Natural killer cell treated with Interleukin-12 subunit alpha and Interleukin-12 subunit beta and Interleukin-15 and Interleukin-18, amount 100 ng/mL, for 72 hours (primary cell): ENCODE results near the gene MTFMT. TPM values are rescaled to one million over a fixed set of nuclear protein-coding genes. Genes with fewer than 3 reads are reported as not detected.

Experiments used
- ATAC-seq, 2 donors: fragments of 150-1000 bp; cut with Tn5 transposase in 1 of 2; sonication (Bioruptor Pico), chemical (Tn5 transposase) in 1 of 2; 2 replicates each; pipeline ENCODE4 v1.10.0; 2021
- DNase-seq: peaks from one replicate; pipeline ENCODE4 v3.0.0; 2022; ENCODE audit warnings: low spot score
- H3K27ac Mint-ChIP-seq, 2 donors: 1 replicate in 1 of 2; 2 replicates in 1 of 2; pipeline ENCODE4 v1.8.0; 2022; ENCODE audit warnings: mixed read lengths in 2 of 2, mild to moderate bottlenecking in 1 of 2, moderate library complexity in 1 of 2
- H3K27me3 Mint-ChIP-seq, 2 donors: 1 replicate in 1 of 2; 2 replicates in 1 of 2; pipeline ENCODE4 v1.8.0; 2022; ENCODE audit warnings: mixed read lengths in 2 of 2
- H3K36me3 Mint-ChIP-seq: one replicate; pipeline ENCODE4 v1.8.0; 2022; ENCODE audit warnings: mixed read lengths
- H3K4me1 Mint-ChIP-seq, 2 donors: 1 replicate in 1 of 2; 2 replicates in 1 of 2; pipeline ENCODE4 v1.8.0; 2022; ENCODE audit warnings: low read depth in 2 of 2, mixed read lengths in 2 of 2, mild to moderate bottlenecking in 1 of 2
- H3K4me3 Mint-ChIP-seq: one replicate; pipeline ENCODE4 v1.8.0; 2022; ENCODE audit warnings: mixed read lengths
- H3K9me3 Mint-ChIP-seq: 2 replicates; pipeline ENCODE4 v1.8.0; 2022; ENCODE audit warnings: mixed read lengths
- total RNA-seq, 2 donors: library from RNA; stranded (reverse); gene quantifications; one replicate each; pipeline ENCODE4 v1.2.3, GENCODE V29; 2022

Gene MTFMT
- total RNA-seq, 2 donors from 2014 or later: 17.8 to 18.5 TPM

- no peaks in the 10 kb centered on the region for H3K27me3 Mint-ChIP-seq
- DNase-seq (no peak), ATAC-seq (no peak)
- no peaks in the 10 kb centered on the region for H3K9me3 Mint-ChIP-seq
- no peaks in the 10 kb centered on the region for H3K4me1 Mint-ChIP-seq
- peaks cover 16% of the 10 kb centered on the region for H3K36me3 Mint-ChIP-seq
- no peak overlapping the region for H3K4me3 Mint-ChIP-seq
- H3K27ac Mint-ChIP-seq: no peak overlapping the region
Observed at GRCh38 chr15:64975390-64975789, 54.0 kb downstream of the MTFMT start.

GRCh38 chr15:64970698-64971097 is 58.7 kb downstream of the MTFMT start:
- no peaks in the 10 kb centered on the region for H3K9me3 Mint-ChIP-seq
- H3K36me3 Mint-ChIP-seq: peaks cover 3% of the 10 kb centered on the region
- H3K4me1 Mint-ChIP-seq: no peaks in the 10 kb centered on the region
- H3K27ac Mint-ChIP-seq: no peak overlapping the region
- DNase-seq (no peak), ATAC-seq (no peak)
- H3K27me3 Mint-ChIP-seq: no peaks in the 10 kb centered on the region
- H3K4me3 Mint-ChIP-seq: no peak overlapping the region

- ATAC-seq (no peak), DNase-seq (no peak)
- no peak overlapping the region for H3K4me3 Mint-ChIP-seq
- H3K4me1 Mint-ChIP-seq: no peaks in the 10 kb centered on the region
- no peaks in the 10 kb centered on the region for H3K27me3 Mint-ChIP-seq
- H3K9me3 Mint-ChIP-seq: no peaks in the 10 kb centered on the region
- H3K36me3 Mint-ChIP-seq: peaks cover 1% of the 10 kb centered on the region
- H3K27ac Mint-ChIP-seq: no peak overlapping the region
Observed at GRCh38 chr15:64969401-64969800, 60.0 kb downstream of the MTFMT start.

GRCh38 chr15:64961013-64961412 is 68.4 kb downstream of the MTFMT start:
- H3K27ac Mint-ChIP-seq: no peak overlapping the region
- ATAC-seq (no peak), DNase-seq (no peak)
- H3K4me1 Mint-ChIP-seq: peaks cover 0 to 2% of the 10 kb centered on the region in 2 donors
- no peaks in the 10 kb centered on the region for H3K9me3 Mint-ChIP-seq
- H3K36me3 Mint-ChIP-seq: peaks cover 31% of the 10 kb centered on the region
- H3K27me3 Mint-ChIP-seq: no peaks in the 10 kb centered on the region
- H3K4me3 Mint-ChIP-seq: no peak overlapping the region

GRCh38 chr15:64960153-64960552 is 69.3 kb downstream of the MTFMT start:
- H3K27me3 Mint-ChIP-seq: no peaks in the 10 kb centered on the region
- no peak overlapping the region for H3K4me3 Mint-ChIP-seq
- H3K27ac Mint-ChIP-seq: no peak overlapping the region
- no peak for DNase-seq
- no peaks in the 10 kb centered on the region for H3K9me3 Mint-ChIP-seq
- ATAC-seq: peak in 1 of 2 donors; percentile 31
- peaks cover 31% of the 10 kb centered on the region for H3K36me3 Mint-ChIP-seq
- H3K4me1 Mint-ChIP-seq: peaks cover 0 to 2% of the 10 kb centered on the region in 2 donors

GRCh38 chr15:64959128-64959527 is 70.3 kb downstream of the MTFMT start:
- DNase-seq (no peak), ATAC-seq (no peak)
- Mint-ChIP-seq H3K4me3 (no peak overlapping the region), H3K27ac (no peak overlapping the region), H3K27me3 (no peaks in the 10 kb centered on the region), H3K9me3 (no peaks in the 10 kb centered on the region), H3K4me1 (peaks cover 6% of the 10 kb centered on the region in 2 donors), H3K36me3 (peaks cover 27% of the 10 kb centered on the region)

GRCh38 chr15:64954395-64954794 is 75.0 kb downstream of the MTFMT start:
- H3K9me3 Mint-ChIP-seq: no peaks in the 10 kb centered on the region
- no peak for ATAC-seq
- no peak overlapping the region for H3K4me3 Mint-ChIP-seq
- DNase-seq: no peak
- H3K4me1 Mint-ChIP-seq: peaks cover 10 to 30% of the 10 kb centered on the region in 2 donors
- no peaks in the 10 kb centered on the region for H3K27me3 Mint-ChIP-seq
- peak overlapping the region in 1 of 2 donors; percentile 79 for H3K27ac Mint-ChIP-seq
- peaks cover 6% of the 10 kb centered on the region for H3K36me3 Mint-ChIP-seq

- peak overlapping the region in 1 of 2 donors; percentile 1 for H3K27ac Mint-ChIP-seq
- H3K4me1 Mint-ChIP-seq: peaks cover 10 to 30% of the 10 kb centered on the region in 2 donors
- no peak overlapping the region for H3K4me3 Mint-ChIP-seq
- no peaks in the 10 kb centered on the region for H3K9me3 Mint-ChIP-seq
- ATAC-seq (no peak), DNase-seq (no peak)
- no peaks in the 10 kb centered on the region for H3K36me3 Mint-ChIP-seq
- H3K27me3 Mint-ChIP-seq: no peaks in the 10 kb centered on the region
Observed at GRCh38 chr15:64951777-64952418, 77.5 kb downstream of the MTFMT start.

Other genes with a start within 250 kb of the MTFMT start
- gene PIF1, start 204.0 kb downstream of the MTFMT start, total RNA-seq: 10 to 100 TPM; 24.7 to 91.9 TPM
- 10 to 100 TPM; 31.2 to 47.2 TPM for gene PLEKHO2, start 187.7 kb downstream of the MTFMT start, total RNA-seq
- 1 to 10 TPM; 3.1 to 5.0 TPM for gene ANKDD1A, start 117.7 kb downstream of the MTFMT start, total RNA-seq
- 10 to 100 TPM; 39.1 to 67.9 TPM for gene SPG21, start 39.7 kb downstream of the MTFMT start, total RNA-seq
- gene SLC51B, start 15.7 kb upstream of the MTFMT start, total RNA-seq: not detected
- not detected for gene RASL12, start 38.4 kb upstream of the MTFMT start, total RNA-seq
- gene KBTBD13, start 47.1 kb upstream of the MTFMT start, total RNA-seq: not detected
- 10 to 100 TPM in 1 of 2 donors, 1 to 10 TPM in 1; 5.7 to 14.2 TPM for gene UBAP1L, start 85.6 kb upstream of the MTFMT start, total RNA-seq
- gene PDCD7, start 104.2 kb upstream of the MTFMT start, total RNA-seq: 10 to 100 TPM; 30.3 to 41.2 TPM
- gene CLPX, start 155.7 kb upstream of the MTFMT start, total RNA-seq: 10 to 100 TPM; 39.0 to 63.5 TPM
- under 1 TPM; 0.08 to 0.12 TPM for gene CILP, start 181.8 kb upstream of the MTFMT start, total RNA-seq